C4-2B (cell line): Measurements from ENCODE around the gene MBL2.

Experiments
- ZFX ChIP-seq: fragments of 450-650 bp; IDR thresholded peaks from 2 replicates; pipeline ENCODE4 v1.6.1; 2017
- TF ChIP-seq, protein P1 (sequence below): fragments of 450-650 bp; conservative IDR thresholded peaks from 2 replicates; pipeline ENCODE4 v1.5.1; 2017; ENCODE audit warnings: mild to moderate bottlenecking

DNA sequence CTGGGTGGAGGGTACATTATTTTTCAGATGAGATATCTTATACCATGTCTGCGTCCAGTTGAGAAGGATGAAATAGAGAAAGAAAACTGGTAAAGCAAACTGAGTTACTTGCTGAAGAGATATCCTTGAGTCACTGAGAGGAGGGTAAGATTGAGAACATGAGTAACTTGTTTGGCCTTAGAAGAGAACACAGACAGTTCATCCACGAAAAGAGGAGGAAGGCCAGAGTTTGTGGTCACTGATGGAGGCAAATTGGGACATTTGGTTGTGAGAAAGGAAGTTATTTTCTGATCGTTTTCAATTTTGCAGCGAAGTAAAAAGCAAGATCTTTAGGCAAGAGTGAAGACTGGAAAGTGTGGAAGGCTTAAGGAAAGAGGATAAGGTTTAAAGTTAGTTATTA is 15.6 kb downstream of the MBL2 start:
- TF ChIP-seq, protein P1, sequence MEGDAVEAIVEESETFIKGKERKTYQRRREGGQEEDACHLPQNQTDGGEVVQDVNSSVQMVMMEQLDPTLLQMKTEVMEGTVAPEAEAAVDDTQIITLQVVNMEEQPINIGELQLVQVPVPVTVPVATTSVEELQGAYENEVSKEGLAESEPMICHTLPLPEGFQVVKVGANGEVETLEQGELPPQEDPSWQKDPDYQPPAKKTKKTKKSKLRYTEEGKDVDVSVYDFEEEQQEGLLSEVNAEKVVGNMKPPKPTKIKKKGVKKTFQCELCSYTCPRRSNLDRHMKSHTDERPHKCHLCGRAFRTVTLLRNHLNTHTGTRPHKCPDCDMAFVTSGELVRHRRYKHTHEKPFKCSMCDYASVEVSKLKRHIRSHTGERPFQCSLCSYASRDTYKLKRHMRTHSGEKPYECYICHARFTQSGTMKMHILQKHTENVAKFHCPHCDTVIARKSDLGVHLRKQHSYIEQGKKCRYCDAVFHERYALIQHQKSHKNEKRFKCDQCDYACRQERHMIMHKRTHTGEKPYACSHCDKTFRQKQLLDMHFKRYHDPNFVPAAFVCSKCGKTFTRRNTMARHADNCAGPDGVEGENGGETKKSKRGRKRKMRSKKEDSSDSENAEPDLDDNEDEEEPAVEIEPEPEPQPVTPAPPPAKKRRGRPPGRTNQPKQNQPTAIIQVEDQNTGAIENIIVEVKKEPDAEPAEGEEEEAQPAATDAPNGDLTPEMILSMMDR, result no peak
- TF ChIP-seq ZFX, result no peak
